HepG2 (cell line): Measurements from ENCODE around the gene ZNF616. TPM values are rescaled to one million over a fixed set of nuclear protein-coding genes. Genes with fewer than 3 reads are reported as not detected.

ENCODE experiments used
- AFF4 ChIP-seq: sonication (generic); formaldehyde crosslinking; IDR thresholded peaks from 2 replicates; pipeline ENCODE4 v1.4.0; 2020; ENCODE audit warnings: missing genetic modification reagents
- CHD4 ChIP-seq: fragments of 200-600 bp; sonication (generic); IDR thresholded peaks from 2 replicates; pipeline ENCODE4 v1.7.0; 2017; ENCODE audit warnings: mild to moderate bottlenecking, low read length, borderline replicate concordance
- CREB1 ChIP-seq, 2 experiments: fragments of 450-650 bp in 1 of 2; IDR thresholded peaks; 2 replicates each; pipeline ENCODE4 v1.6.1; 2016 to 2017; ENCODE audit warnings: control low read depth in 1 of 2, mild to moderate bottlenecking in 1 of 2, missing compliant biosample characterization in 1 of 2, missing genetic modification characterization in 1 of 2
- DMAP1 ChIP-seq: IDR thresholded peaks from 2 replicates; pipeline ENCODE4 v1.6.1; 2016
- FOXC1 ChIP-seq: sonication (generic); formaldehyde crosslinking; IDR thresholded peaks from 2 replicates; pipeline ENCODE4 v1.8.0; 2022; ENCODE audit warnings: mild to moderate bottlenecking, missing genetic modification reagents, borderline replicate concordance
- GTF2F1 ChIP-seq: fragments of 150-350 bp; IDR thresholded peaks from 2 replicates; pipeline ENCODE4 v1.6.1; 2014; ENCODE audit warnings: low read length
- HDAC6 ChIP-seq: fragments of 200-600 bp; sonication (generic); IDR thresholded peaks from 2 replicates; pipeline ENCODE4 v1.7.0; 2017; ENCODE audit warnings: mild to moderate bottlenecking, antibody characterized with exemption, low read length, low read depth
- HOXA3 ChIP-seq: sonication (generic); formaldehyde crosslinking; IDR thresholded peaks from 2 replicates; pipeline ENCODE4 v1.5.0; 2020; ENCODE audit warnings: missing genetic modification reagents
- KAT8 ChIP-seq: IDR thresholded peaks from 2 replicates; pipeline ENCODE4 v1.6.1; 2016; ENCODE audit warnings: missing genetic modification reagents, missing compliant biosample characterization
- MBNL3 ChIP-seq: fragments of 250-450 bp; sonication (Bioruptor Pico); conservative IDR thresholded peaks from 2 replicates; pipeline ENCODE4 v1.8.0; 2022; ENCODE audit warnings: mild to moderate bottlenecking, inconsistent platforms
- MXI1 ChIP-seq: IDR thresholded peaks from 3 replicates; pipeline ENCODE4 v1.6.1; 2012; ENCODE audit warnings: low read depth, low read length, inconsistent platforms, borderline replicate concordance
- RARA ChIP-seq: IDR thresholded peaks from 2 replicates; pipeline ENCODE4 v1.6.1; 2016; ENCODE audit warnings: missing genetic modification reagents, missing compliant biosample characterization
- RELA ChIP-seq: sonication (generic); formaldehyde crosslinking; IDR thresholded peaks from 2 replicates; pipeline ENCODE4 v1.4.0; 2020; ENCODE audit warnings: missing genetic modification reagents
- SAP130 ChIP-seq: IDR thresholded peaks from 2 replicates; pipeline ENCODE4 v1.6.1; 2016; ENCODE audit warnings: low read depth
- SYNCRIP ChIP-seq: fragments of 200-400 bp; formaldehyde crosslinking; IDR thresholded peaks from 2 replicates; pipeline ENCODE4 v1.6.1; 2018; ENCODE audit warnings: mild to moderate bottlenecking, low read depth, low read length; ENCODE audit not compliant: insufficient read depth
- ZBTB43 ChIP-seq: sonication (generic); formaldehyde crosslinking; conservative IDR thresholded peaks from 2 replicates; pipeline ENCODE4 v1.4.0; 2020; ENCODE audit warnings: missing genetic modification reagents
- ZBTB7B ChIP-seq: sonication (generic); formaldehyde crosslinking; IDR thresholded peaks from 2 replicates; pipeline ENCODE4 v1.4.0; 2020; ENCODE audit warnings: missing genetic modification reagents
- ZNF230 ChIP-seq: sonication (generic); formaldehyde crosslinking; IDR thresholded peaks from 2 replicates; pipeline ENCODE4 v1.4.0; 2020; ENCODE audit warnings: mild to moderate bottlenecking, missing genetic modification reagents
- ZNF644 ChIP-seq: IDR thresholded peaks from 2 replicates; pipeline ENCODE4 v1.6.1; 2016; ENCODE audit warnings: low read depth
- ZNF687 ChIP-seq: sonication (generic); formaldehyde crosslinking; IDR thresholded peaks from 2 replicates; pipeline ENCODE4 v1.5.1; 2020; ENCODE audit warnings: mild to moderate bottlenecking, missing genetic modification reagents, moderate library complexity
- ZSCAN21 ChIP-seq: sonication (generic); formaldehyde crosslinking; IDR thresholded peaks from 2 replicates; pipeline ENCODE4 v1.8.0; 2022; ENCODE audit warnings: mild to moderate bottlenecking, missing genetic modification reagents, moderate library complexity, borderline replicate concordance
- ZSCAN25 ChIP-seq: sonication (generic); formaldehyde crosslinking; IDR thresholded peaks from 2 replicates; pipeline ENCODE4 v1.8.0; 2022; ENCODE audit warnings: mild to moderate bottlenecking, missing genetic modification reagents
- polyA plus RNA-seq, 8 experiments: library from polyadenylated mRNA; depleted of rRNA in 3 of 8; stranded (reverse) in 7 of 8; unstranded in 1 of 8; fragments of >200 nt; fragmentation: Illumina TruSeq in 4 of 8; extraction: Trizol in 4 of 8; gene quantifications; 2 replicates each; pipeline versions ENCODE4 v1.2.1 to v1.2.3, GENCODE V29; 2011 to 2016; ENCODE audit warnings: low read depth in 4 of 8, missing spikeins in 1 of 8, mixed read lengths in 1 of 8; ENCODE audit not compliant: insufficient read depth in 1 of 8
- total RNA-seq, 5 experiments: library from RNA; depleted of rRNA; stranded (reverse); fragments of >200 nt; fragmentation: Illumina TruSeq; extraction: Trizol; gene quantifications; 2 replicates each; pipeline ENCODE4 v1.2.3, GENCODE V29; 2016; ENCODE audit warnings: low read depth in 1 of 5

The ZNF616 gene
- total and polyA plus RNA-seq, 2 of the 13 experiments (the other 11 are each of a cell fraction or from before 2014, with no cell fraction given) = 2.2 to 10.4 TPM

DNA sequence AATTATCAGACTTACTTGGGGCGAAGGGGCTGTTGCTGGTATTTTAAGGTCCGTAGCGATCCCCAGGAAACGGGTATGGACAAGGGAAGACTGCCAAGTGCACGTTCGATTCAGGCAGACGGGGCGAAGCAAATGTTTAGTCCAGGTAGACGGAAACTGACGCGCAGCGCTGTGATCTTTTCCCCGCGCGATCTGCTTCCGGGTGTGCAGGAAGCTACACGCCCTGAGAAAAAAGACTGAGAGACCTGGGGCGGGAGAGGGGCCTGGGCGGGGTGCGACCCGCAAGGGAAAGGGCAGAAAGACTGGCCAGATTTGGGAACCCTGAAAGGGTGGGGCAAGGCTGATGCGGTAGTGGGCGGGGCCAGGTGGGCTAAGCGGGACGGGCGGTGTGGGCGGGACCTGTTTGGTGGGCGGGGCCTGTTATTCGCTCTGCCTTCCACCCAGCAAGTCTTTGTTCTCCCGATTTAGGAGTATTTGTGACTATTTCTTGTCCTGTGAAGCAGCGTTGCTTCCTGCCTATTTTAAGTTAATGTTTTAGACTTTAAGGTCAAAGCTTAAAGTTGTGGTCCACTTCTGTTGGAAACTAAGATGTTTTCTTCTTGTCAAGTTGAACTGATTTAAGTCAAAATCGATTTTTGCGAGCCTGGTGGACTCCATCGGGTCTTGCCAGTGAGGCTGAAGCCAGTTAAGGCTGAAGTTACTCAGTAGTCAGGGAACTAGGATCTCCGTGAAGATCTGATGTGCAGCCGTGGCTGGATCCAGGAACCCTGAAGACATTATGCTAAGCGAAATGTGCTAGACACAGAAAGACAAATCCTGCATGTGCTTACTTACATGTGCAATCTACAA lies 31.8 kb upstream of the ZNF616 start, which contains the start of gene ZNF836 (continued):
- TF ChIP-seq ZNF687 (CRISPR knock-in tag) (peak; percentile 63), MXI1 (no peak; the same call in 2 of the 3 replicates), SYNCRIP (no peak), RELA (CRISPR knock-in tag) (no peak), ZSCAN21 (CRISPR knock-in tag) (no peak), ZNF230 (CRISPR knock-in tag) (no peak), KAT8 (CRISPR knock-in tag) (peak; percentile 57; the same call in 1 of the 2 replicates), SAP130 (no peak; the same call in 1 of the 2 replicates), HOXA3 (no peak), ZBTB43 (no peak), FOXC1 (CRISPR knock-in tag) (no peak), ZBTB7B (CRISPR knock-in tag) (0 out of 2 replicates have a peak, but pooled peaks have one; percentile 3), DMAP1 (peak; percentile 32; the same call in 1 of the 2 replicates), ZNF644 (CRISPR knock-in tag) (no peak), CHD4 (no peak), GTF2F1 (no peak), RARA (no peak), MBNL3 (CRISPR knock-in tag) (no peak), ZSCAN25 (CRISPR knock-in tag) (no peak), CREB1 (IDR thresholded peaks at IDR 0.05) (no peak), CREB1 (CRISPR knock-in tag; IDR thresholded peaks at IDR 0.05) (peak; percentile 18; the same call in 1 of the 2 replicates), AFF4 (no peak), HDAC6 (no peak)
